COLO829 (cell line): ENCODE measurements around the gene SYNPO.

Source experiments
- DNase-seq: peaks from one replicate; pipeline ENCODE4 v3.0.0; 2012; ENCODE audit warnings: low spot score

Gene SYNPO

DNA sequence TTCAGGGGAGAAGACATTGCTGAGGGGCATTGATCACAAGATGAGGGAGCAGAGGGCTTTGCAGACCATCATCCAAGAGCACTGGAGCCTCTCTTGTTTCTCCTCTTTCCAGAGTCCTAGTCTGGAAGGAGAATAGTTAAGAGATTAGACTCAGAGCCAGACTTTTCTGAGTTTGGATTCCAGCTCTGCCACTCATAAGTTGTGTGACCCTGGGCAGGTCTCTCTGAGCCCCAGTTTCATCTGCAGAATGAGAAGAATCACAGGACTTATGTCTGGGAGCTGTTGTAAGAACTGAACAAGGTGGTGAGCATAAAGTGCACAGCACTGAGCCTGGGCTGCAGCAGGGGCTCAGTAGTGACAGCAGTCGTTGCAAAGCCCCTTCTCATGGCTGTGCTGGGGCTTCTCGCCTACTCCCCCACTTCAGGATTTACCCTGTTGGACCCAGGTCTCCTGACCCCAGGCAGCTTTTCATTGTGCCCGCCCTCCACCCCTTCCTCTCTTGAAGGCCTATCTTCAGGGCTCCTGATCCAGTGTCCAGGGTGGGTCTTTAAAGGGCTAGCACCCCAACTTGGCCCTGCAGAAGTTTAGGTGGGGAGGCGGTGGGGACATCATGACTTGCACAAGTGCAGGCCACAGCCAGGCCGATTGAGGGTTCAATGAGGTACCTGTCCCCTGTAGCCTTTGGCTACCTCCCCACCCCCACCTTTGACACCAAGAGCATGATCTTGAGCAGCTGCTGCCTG lies 1.5 kb downstream of the SYNPO start:
- no peak for DNase-seq

DNA sequence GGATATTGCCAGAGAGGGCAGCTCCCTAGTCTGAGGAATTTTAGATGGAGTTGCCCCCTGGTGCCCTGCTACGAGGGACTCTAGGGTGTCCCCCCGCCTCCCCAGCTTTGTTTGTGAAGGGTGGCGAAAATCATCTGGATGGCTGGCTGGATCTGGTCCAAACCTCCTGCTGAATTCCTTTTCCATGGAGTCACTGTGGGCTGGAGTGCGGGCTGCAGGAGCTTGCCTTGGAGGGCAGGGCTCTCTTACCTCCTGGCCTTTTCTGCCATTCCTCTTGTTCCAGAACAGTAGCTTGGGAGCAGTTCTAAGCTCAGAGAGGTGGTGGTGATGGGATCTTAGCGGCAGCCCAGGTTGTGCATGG lies 2.1 kb downstream of the SYNPO start:
- DNase-seq = no peak

DNA sequence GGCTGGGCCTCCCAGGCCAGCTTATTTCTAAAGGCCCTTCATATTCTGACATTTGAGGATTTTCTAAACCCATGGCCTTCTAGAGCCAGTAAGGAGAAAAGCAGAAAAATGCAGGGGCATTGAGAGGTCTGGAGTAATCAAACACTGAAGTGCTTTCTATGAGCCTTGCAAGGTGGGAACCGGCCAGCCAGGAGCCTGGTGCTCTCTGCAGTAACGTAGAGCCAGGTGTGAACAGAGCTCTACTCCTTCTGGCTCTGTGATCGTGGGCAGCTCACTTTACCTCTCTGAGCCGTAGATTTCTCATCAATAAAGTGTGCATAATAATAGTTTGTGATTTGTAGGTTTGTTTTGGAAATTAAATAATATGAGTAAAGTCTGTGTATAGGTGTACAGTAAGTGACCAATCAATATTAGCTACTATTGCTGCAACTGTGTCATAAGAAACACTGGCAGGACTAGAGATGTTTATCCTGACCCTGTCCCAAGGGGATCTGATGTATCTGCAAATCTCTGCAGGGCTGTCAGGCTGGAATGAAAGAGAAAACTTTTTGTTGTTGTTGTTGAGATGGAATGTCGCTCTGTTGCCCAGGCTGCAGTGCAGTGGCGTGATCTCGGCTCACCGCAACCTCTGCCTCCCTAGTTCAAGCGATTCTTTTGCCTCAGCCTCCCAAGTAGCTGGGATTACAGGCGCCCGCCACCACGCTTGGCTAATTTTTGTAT lies 2.7 kb downstream of the SYNPO start:
- DNase-seq = no peak

DNA sequence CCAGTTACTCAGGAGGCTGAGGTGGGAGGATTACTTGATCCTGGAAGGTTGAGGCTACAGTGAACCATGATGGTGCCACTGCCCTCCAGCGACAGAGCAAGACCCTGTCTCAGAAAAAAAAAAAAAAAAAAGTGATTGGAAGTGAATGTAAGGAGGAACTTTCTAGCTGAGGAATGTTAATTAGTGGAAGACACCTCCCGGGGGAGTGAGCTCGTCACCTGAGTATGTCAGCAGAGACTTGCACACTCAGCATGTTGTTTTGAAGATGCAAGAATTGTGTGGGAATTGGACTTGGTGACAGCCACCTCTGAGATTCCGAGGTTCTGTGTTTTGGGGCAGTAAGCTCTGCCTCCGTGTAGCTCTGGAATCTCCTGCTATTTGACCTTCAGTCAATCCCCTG lies 3.6 kb downstream of the SYNPO start:
- DNase-seq = no peak

DNA sequence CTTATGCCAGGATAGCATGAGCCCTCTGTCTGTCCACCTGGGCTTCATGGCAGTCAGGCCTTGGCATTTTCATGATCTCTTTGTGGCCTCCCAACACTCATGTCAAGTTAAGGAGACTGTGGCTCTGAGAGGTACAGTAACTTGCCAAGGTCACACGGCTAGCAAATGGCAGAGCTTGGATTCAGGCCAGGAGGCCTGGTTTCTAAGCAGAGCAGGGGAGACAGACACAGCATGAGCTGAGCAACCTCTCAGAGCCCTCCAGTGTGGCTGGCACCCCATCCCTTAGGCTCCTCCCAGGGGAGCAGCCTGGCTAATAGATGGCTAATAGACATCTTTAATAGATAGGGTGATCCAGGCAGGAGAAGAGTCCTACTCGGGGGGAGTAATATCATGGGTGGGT lies 4.1 kb downstream of the SYNPO start:
- no peak for DNase-seq

DNA sequence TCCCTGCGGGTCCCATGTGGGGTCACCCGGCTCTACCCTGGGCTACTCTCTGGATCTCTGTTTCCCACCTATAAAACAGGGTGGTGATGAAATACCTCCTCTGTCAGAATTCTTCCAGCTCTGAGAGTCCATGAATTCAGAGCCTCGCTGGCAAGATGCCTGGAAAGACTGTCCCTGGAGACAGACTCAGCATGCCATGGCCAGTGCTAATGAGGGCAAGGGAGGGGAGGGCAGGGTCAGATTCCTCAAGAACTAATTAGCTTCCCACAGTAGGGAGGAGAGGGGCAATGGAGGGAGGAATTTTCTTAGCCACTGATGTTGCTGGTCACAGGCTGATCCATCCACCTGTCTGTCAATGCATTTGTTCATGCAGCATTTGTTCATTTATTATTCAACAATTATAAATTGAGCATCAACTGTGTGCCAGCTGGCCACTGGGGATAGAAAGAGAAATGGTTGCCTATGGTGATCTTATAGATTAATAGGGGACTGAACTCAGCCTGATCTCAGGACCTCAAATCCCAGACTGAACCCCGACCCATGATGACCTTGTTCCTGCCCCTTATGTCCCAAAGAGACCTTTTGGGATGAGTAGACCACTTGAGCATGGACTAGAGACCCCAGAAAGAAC lies 4.7 kb downstream of the SYNPO start:
- DNase-seq = peak; percentile 65

DNA sequence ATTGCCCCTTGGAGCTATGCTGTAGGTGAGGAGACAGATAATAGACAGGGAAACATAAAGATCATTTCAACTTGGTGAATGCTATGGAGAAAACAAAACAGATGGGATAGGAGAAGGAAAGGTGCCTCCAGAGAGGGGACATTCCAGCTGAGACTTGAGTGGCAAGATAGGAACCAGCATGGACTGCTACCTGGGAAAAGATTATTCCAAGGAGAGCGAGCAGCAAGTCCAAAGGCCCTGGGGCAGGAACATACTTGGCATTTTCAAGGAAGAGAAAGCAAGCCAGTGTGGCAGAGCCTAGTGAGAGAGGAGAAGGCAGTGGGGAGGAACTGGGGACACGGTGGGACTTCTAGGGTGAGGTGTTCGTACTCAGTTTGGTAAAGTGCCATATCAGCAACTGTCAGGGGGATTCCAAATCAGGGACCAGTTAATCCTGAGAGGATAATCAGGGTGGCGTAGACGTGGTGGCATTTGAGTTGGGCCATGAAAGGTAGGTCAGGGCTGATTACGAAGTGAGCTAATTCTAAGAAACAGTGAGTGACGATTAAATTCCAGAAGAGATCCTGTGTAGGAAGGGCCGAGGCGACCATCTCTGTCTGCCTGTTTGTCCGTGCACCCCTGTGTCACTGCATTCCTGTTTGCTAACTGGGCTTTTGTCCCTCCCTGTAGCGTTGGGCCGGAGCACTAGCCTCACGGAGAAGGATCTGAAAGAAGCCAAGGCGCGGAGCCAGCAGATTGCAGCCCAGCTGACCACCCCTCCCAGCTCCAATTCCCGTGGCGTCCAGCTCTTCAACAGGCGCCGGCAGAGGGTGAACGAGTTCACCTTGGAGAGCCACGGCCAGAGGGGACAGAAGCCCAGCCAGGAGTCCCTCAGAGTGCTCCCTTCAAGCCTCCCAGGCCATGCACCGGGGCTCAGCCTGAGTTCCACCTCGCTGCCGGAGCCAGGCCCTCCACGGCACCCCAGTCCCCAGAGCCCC lies 7.1 kb downstream of the SYNPO start:
- DNase-seq = no peak

DNA sequence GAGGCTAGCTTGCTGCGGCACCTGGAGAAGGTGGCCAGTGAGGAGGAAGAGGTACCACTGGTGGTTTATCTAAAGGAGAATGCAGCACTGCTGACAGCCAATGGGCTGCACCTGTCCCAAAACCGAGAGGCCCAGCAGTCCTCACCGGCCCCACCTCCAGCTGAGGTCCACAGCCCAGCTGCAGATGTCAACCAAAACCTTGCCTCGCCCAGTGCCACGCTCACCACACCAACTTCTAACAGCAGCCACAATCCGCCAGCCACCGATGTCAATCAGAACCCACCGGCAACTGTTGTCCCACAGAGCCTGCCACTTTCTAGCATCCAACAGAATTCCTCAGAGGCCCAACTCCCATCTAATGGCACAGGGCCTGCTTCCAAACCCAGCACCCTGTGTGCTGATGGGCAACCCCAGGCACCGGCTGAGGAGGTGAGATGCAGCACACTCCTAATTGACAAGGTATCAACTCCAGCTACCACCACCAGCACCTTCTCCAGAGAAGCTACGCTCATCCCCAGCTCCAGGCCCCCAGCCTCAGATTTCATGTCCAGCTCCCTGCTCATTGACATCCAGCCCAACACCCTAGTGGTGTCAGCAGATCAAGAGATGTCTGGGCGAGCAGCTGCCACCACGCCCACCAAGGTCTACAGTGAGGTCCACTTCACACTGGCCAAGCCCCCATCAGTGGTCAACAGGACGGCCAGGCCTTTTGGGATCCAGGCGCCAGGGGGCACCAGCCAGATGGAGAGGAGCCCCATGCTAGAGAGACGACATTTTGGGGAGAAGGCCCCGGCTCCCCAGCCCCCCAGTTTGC lies 8.0 kb downstream of the SYNPO start:
- no peak for DNase-seq

DNA sequence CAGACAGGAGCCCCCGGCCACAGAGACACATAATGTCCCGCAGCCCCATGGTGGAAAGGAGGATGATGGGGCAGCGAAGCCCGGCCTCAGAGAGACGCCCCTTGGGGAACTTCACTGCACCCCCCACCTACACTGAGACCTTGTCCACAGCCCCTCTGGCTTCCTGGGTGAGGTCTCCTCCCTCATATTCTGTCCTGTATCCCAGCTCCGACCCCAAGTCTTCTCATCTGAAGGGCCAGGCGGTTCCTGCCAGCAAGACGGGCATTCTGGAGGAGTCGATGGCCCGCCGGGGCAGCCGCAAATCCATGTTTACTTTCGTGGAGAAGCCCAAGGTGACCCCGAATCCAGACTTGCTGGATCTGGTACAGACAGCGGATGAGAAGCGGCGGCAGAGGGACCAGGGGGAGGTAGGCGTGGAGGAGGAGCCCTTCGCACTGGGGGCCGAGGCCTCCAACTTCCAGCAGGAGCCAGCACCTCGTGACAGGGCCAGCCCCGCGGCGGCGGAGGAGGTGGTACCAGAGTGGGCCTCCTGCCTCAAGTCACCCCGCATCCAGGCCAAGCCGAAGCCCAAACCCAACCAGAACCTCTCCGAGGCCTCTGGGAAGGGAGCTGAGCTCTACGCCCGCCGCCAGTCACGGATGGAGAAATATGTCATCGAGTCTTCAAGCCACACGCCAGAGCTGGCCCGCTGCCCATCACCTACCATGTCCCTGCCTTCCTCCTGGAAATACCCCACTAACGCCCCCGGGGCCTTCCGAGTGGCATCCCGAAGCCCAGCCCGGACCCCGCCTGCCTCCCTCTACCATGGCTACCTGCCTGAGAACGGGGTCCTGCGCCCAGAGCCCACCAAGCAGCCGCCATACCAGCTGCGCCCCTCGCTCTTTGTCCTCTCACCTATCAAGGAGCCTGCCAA lies 8.9 kb downstream of the SYNPO start:
- DNase-seq = no peak

DNA sequence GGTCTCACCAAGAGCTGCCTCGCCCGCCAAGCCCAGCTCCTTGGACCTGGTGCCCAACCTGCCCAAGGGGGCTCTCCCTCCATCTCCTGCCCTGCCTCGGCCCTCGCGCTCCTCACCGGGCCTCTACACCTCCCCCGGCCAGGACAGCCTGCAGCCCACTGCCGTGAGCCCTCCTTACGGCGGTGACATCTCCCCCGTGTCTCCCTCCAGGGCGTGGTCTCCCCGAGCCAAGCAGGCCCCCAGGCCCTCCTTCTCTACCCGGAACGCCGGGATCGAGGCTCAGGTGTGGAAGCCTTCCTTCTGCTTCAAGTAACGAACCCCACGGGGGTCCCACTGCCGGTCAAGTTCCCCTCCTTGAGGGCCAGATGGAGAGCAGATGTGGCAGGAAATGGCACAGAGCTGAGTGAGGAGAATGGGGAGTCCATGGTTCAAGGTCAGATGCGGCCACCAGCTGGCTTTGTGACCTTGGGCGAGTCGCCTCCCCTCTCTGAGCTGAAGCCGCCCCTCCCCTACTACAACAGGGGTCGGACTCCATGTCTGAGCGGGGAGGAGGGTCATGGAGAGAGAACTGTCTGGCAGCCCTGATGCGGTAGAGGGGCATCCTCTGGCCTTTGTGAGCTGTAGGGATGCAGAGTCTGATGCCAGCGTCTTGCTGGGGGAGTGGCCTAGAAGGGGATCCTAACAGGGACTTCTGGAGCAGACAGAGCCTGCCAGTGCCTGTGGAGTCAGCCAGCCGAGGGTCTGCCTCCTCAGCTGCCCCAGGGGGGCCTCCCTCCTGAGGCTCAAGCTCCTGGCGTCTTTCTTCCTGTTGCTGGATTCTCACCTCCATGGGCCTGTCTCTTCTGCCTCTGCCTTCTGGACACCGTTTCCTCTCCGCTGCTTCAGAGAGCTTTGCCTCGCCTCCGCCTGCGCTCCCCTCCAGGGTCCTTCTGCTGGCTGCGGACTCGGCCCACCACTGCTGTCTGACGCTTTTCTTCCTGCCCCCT lies 9.9 kb downstream of the SYNPO start:
- DNase-seq = no peak

DNA sequence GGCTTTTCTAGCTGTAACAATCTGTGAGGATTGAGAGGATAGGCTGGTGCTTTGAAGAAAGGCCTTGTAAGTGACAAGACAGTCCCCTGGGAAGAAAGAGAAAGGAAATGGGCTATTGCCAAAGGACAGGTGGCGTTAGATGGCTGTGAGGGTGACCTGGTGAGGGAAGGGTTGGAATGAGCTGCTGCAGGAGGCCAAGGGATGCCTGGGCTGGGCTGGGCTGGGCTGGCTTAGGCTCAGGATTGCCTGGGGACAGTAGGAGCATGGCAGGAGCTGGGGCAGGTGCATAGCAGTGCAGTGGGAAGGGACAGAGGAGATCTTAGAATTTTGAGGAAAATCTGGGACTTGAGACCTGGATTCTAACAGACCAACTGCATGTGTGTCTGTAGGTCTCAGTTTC lies 10.9 kb downstream of the SYNPO start:
- no peak for DNase-seq

DNA sequence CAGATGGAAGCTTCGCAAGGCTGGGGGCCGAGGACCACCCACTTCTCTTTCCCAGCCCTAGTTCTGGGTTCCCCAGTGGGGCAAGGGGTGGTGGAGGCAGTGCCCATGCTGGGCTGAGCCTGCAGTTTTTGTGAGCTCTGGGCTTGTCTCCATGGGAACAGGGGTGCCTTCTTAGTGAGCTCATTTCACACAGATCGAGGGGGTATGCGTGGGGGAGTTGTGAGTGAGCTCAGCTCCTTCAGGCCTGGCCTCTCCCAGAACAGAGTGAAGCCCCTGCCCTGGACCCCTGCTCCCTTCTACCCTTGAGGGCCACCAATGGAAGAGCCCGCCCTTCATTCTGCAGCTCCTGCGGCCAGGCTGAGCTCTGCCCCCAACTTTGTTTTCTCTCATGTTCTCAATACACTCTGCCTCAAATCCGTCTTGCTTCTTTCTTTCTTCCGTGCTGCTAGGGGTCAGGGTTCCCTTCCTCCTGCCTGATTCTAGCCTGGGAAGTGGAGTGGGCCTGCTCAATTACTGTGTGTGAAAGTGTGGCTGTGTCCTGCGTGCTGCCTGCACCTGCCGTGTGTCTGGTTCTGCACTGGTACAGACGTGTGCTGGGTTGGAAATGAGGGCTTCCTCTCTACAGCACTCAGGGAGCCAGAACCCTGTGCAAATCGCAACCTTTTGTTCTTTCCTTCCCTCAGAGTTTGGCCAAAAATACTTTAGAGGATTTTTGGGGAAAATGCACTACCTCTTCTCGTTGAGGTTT lies 11.6 kb downstream of the SYNPO start:
- DNase-seq = no peak

DNA sequence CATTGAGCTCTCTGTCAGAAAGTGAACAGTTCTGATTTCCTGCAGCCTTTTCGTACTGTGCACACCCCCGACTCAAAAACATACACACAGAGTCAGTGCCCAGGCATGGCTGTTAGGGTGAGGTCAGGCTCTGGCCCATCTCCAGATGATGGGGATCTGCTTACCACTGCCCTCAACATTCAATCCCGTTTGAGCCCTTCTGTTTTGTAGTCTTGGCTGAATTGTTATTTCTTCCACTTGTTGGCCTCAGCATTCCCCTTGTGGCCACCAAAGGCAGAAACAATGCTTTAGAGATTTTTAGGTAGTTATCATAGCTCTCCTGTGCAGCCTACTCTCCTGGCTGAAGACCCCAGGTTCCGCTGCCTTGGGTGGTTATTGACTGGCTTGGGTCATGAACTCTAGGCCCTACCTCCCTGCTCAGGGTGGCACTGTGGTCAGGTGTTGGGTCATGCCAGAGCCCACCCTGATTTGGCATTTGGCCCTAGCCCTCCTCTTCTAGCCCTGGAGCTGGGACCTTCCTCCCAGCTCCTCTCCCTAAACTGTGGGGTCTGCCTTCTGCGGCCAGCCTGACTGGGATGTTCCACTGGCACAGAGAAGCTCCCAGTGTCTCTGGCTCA lies 12.8 kb downstream of the SYNPO start:
- no peak for DNase-seq

DNA sequence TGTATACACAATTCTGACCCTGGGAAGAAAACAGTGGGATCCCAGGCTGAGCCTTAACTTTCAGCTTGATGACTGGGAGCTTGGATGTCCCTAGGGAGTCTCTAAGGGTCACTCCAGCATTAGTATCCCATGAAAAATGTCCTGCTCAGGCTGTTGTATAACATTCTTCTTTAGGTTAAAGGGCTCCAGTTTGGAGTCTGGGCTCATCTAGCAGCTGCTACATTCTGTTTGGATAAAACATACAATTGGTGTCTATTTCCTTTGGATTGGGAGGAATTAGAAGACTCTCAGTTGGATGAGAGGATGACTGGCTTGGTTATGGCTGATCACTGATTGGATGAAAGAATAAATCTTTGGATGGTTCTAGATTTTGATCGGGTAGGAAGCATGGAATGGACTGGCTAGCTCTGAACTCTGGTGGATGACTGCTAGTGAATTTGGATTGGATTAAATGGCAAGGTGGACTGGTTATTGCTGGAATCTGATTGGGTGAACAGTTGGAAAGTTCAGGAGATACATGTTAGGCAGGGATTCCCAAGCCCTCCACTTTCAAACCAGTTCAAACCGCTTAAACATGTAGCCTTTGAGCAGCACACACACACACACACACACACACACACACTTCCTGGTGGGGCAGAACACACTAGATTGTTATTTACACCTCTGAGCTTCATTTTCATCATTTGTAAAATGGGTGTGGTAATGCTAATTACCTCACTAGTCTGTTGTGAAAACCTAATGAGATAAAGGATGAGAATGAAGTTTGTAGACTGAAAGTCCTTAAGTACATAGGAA lies 13.5 kb downstream of the SYNPO start:
- DNase-seq = no peak

DNA sequence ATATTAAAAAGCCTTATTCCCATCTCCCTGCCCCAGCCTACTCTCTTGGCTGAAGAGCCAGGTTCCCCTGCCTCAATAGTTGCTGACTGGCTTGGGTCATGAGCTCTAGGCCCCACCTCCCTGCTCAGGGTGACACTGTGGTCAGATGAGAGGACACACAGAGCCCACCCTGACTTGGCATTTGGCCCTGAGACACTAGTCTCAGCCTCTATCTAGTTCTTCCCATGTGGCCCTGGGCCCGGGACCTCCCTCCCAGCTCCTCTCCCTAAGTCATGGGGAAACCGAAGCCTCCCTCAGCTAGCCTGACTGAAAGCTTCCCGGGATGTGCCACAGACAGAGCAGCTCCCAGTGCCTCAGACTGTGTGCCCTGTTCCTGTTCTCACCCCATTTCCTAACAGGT lies 14.8 kb downstream of the SYNPO start:
- no peak for DNase-seq

DNA sequence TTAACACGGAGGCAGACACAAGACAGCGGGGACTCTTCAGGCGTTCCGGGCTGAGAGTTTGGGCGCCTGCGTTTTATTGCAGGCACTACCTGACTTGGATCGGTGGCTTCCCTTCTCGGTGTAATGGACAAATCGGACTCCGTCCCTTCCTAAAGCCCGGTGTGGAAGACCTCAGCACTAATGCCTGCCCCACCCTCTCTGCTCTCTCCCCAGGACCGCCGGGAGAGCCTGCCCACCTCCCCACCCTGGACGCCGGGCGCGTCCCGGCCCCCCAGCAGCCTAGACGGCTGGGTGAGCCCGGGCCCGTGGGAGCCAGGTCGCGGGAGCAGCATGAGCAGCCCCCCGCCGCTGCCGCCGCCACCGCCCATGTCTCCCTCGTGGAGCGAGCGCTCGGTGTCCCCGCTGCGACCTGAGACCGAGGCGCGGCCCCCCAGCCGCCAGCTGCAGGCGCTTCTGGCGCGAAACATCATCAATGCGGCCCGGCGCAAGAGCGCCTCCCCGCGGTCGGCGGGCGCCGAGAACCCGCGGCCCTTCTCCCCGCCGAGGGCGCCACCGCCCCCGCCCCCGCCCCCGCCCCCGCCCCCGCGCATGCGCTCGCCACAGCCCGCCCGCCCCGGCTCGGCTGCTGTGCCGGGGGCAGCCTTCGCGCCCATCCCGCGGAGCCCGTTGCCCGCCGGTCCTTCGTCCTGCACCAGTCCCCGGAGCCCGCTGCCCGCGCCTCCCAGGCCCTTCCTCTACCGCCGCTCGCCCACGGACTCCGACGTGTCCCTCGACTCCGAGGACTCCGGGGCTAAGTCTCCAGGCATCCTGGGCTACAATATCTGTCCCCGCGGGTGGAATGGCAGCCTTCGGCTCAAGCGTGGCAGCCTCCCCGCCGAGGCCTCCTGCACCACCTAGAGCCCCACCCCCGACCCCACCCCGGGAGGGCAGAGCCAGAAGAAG lies 16.0 kb downstream of the SYNPO start:
- DNase-seq = peak; percentile 42
